Neural progenitor cell (in vitro differentiated cells): ENCODE measurements around the gene EXOC4.

Experiments
- EZH2 ChIP-seq: fragments of 200-600 bp; sonication (generic); IDR thresholded peaks from 2 replicates; pipeline ENCODE4 v1.6.1; 2017; ENCODE audit warnings: antibody characterized with exemption, mild to moderate bottlenecking, moderate library complexity
- TF ChIP-seq, protein P1 (sequence below): fragments of 200-600 bp; sonication (generic); IDR thresholded peaks from 2 replicates; pipeline ENCODE4 v1.5.1; 2017; ENCODE audit warnings: antibody characterized with exemption, mild to moderate bottlenecking

DNA sequence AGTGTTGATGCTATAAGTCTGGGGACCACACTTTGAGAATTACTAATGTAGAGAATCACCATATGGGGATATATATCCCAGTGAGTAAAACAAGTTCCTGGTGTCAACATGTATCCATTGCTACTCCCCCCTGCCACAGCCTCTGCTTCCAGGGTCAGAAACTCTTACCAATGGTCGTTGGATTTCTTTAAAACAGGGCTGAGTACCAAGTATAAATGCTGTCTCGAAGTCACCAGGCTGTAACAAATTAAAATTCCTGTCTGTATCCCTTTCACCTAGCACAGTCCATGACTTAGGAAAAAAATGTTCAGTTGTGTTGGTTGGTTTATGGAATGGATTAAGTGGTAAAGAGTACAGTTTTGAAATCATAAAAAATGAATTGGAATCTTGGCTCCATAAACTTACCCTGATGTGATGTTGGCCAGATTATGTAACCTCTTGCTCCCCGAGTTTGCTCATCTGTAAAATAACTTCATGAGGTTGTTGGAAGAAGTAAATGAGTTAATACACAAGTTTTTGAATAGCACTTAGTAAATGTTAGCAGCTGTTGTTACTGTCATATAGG lies 510.3 kb downstream of the EXOC4 start:
- TF ChIP-seq, protein P1, sequence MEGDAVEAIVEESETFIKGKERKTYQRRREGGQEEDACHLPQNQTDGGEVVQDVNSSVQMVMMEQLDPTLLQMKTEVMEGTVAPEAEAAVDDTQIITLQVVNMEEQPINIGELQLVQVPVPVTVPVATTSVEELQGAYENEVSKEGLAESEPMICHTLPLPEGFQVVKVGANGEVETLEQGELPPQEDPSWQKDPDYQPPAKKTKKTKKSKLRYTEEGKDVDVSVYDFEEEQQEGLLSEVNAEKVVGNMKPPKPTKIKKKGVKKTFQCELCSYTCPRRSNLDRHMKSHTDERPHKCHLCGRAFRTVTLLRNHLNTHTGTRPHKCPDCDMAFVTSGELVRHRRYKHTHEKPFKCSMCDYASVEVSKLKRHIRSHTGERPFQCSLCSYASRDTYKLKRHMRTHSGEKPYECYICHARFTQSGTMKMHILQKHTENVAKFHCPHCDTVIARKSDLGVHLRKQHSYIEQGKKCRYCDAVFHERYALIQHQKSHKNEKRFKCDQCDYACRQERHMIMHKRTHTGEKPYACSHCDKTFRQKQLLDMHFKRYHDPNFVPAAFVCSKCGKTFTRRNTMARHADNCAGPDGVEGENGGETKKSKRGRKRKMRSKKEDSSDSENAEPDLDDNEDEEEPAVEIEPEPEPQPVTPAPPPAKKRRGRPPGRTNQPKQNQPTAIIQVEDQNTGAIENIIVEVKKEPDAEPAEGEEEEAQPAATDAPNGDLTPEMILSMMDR = no peak
- no peak for TF ChIP-seq EZH2
